A549 (cell line): Measurements from ENCODE around the gene CLDN18. TPM values are rescaled to one million over a fixed set of nuclear protein-coding genes. Genes with fewer than 3 reads are reported as not detected.

ENCODE experiments used
- ATAC-seq, 2 experiments: fragments of 200-7000 bp in 1 of 2; fragments of >200 bp in 1 of 2; cut with Nextera tagmentation in 1 of 2; cut with Tn5 transposase in 1 of 2; 3 replicates each; pipeline versions ENCODE4 v1.8.0 to v1.9.1; 2018 to 2020; ENCODE audit warnings: mild to moderate bottlenecking in 1 of 2, moderate library complexity in 1 of 2
- CTCF ChIA-PET: fragments of 300-600 bp; sonication (Branson Sonifier 250); formaldehyde crosslinking; extraction: SDS; loops from one replicate; lab custom pipeline; 2021; ENCODE audit warnings: antibody characterized with exemption, inconsistent platforms; lab: Yijun Ruan, JAX
- POLR2A ChIA-PET: fragments of 350-600 bp; formaldehyde crosslinking; extraction: SDS; loops from one replicate; lab custom pipeline; 2021; ENCODE audit warnings: antibody characterized with exemption, inconsistent platforms; lab: Yijun Ruan, JAX
- DNase-seq, 2 experiments: peaks; one replicate each; pipeline versions ENCODE4 v3.0.0 to v3.0.0-alpha.2; 2011 to 2016; ENCODE audit warnings: low read depth in 1 of 2, low spot score in 1 of 2
- FAIRE-seq: peaks from 2 replicates; lab custom pipeline; 2011; peaks lifted over from hg19 to GRCh38; lab: Jason Lieb, UNC
- H3K27ac ChIP-seq, 2 experiments: fragments of >200 bp; sonication (Bioruptor Twin); formaldehyde crosslinking; 3 replicates each; pipeline ENCODE4 v1.5.1; 2016 to 2017
- H3K4me1 ChIP-seq: fragments of >200 bp; sonication (Bioruptor Twin); formaldehyde crosslinking; 3 replicates; pipeline ENCODE4 v1.6.1; 2016
- H3K4me2 ChIP-seq: fragments of >200 bp; sonication (Bioruptor Twin); formaldehyde crosslinking; 3 replicates; pipeline ENCODE4 v1.6.1; 2016
- H3K4me3 ChIP-seq: fragments of >200 bp; sonication (Bioruptor Twin); formaldehyde crosslinking; 3 replicates; pipeline ENCODE4 v1.5.1; 2016
- H3K9me3 ChIP-seq: fragments of >200 bp; sonication (Bioruptor Twin); formaldehyde crosslinking; 3 replicates; pipeline ENCODE4 v1.6.1; 2016
- CBX2 ChIP-seq: fragments of 200-600 bp; sonication (generic); IDR thresholded peaks from 2 replicates; pipeline ENCODE4 v1.6.1; 2016; ENCODE audit warnings: low read depth, mild to moderate bottlenecking, borderline replicate concordance
- CEBPB ChIP-seq, 2 experiments: fragments of >200 bp in 1 of 2; sonication (Bioruptor Twin) in 1 of 2; formaldehyde crosslinking in 1 of 2; IDR thresholded peaks; 2 replicates each; pipeline ENCODE4 v1.6.1; 2012 to 2016
- EHF ChIP-seq: fragments of 250-450 bp; sonication (Bioruptor Pico); IDR thresholded peaks from 2 replicates; pipeline ENCODE4 v1.5.0; 2020; ENCODE audit warnings: mild to moderate bottlenecking
- EP300 ChIP-seq, 2 experiments: fragments of >200 bp; sonication (Bioruptor Twin); formaldehyde crosslinking; IDR thresholded peaks; 2 replicates in 1 of 2; 3 replicates in 1 of 2; pipeline ENCODE4 v1.6.1; 2016 to 2017
- FOXS1 ChIP-seq: fragments of 250-450 bp; sonication (Bioruptor Pico); IDR thresholded peaks from 2 replicates; pipeline ENCODE4 v1.5.0; 2020; ENCODE audit warnings: mild to moderate bottlenecking, moderate library complexity
- HDAC2 ChIP-seq: fragments of 200-600 bp; sonication (generic); IDR thresholded peaks from 2 replicates; pipeline ENCODE4 v1.6.1; 2016
- MAFK ChIP-seq: fragments of 450-650 bp; IDR thresholded peaks from 2 replicates; pipeline ENCODE4 v1.6.1; 2014; ENCODE audit not compliant: partially characterized antibody
- MAZ ChIP-seq: fragments of 150-350 bp; IDR thresholded peaks from 2 replicates; pipeline ENCODE4 v1.6.1; 2014; ENCODE audit warnings: antibody characterized with exemption, low read depth, low read length, borderline replicate concordance
- POLR2A ChIP-seq: IDR thresholded peaks from 2 replicates; pipeline ENCODE4 v1.6.1; 2012; ENCODE audit warnings: mild to moderate bottlenecking, low read length
- RAD21 ChIP-seq, 2 experiments: fragments of >200 bp in 1 of 2; sonication (Bioruptor Twin) in 1 of 2; formaldehyde crosslinking in 1 of 2; IDR thresholded peaks in 1 of 2; conservative IDR thresholded peaks in 1 of 2; 2 replicates in 1 of 2; 3 replicates in 1 of 2; pipeline ENCODE4 v1.6.1; 2012 to 2018; ENCODE audit warnings: inconsistent platforms in 1 of 2
- RNF2 ChIP-seq: fragments of 200-600 bp; sonication (generic); IDR thresholded peaks from 2 replicates; pipeline ENCODE4 v1.6.1; 2016; ENCODE audit warnings: low read depth, mild to moderate bottlenecking, antibody characterized with exemption, moderate library complexity, borderline replicate concordance
- SMC3 ChIP-seq: fragments of >200 bp; sonication (Bioruptor Twin); formaldehyde crosslinking; IDR thresholded peaks from 3 replicates; pipeline ENCODE4 v1.6.1; 2018; ENCODE audit warnings: inconsistent platforms
- WGBS: methylation state at CpG from one replicate; pipeline ENCODE4 v1.1.6; 2017; ENCODE audit errors: missing lambda C conversion rate; 5-methylcytosine and 5-hydroxymethylcytosine counted together
- polyA plus RNA-seq, 4 experiments: library from polyadenylated mRNA; depleted of rRNA in 3 of 4; stranded (reverse); fragments of >200 nt; fragmentation: RNase III in 1 of 4; extraction: RNeasy Plus Mini Kit Qiagen cat#74134 plus additional on column Dnase treatment in 1 of 4; gene quantifications; 2 replicates in 3 of 4; 3 replicates in 1 of 4; pipeline ENCODE4 v1.2.3, GENCODE V29; 2011 to 2017
- TF ChIP-seq, protein P1 (sequence below): fragments of 150-350 bp; IDR thresholded peaks from 2 replicates; pipeline ENCODE4 v1.6.1; 2014; ENCODE audit warnings: low read depth, mild to moderate bottlenecking, low read length
- TF ChIP-seq, protein P2 (sequence below): fragments of >200 bp; sonication (Bioruptor Twin); formaldehyde crosslinking; IDR thresholded peaks from 3 replicates; pipeline ENCODE4 v1.5.1; 2016
- TF ChIP-seq, protein P3 (sequence below): fragments of 200-600 bp; sonication (generic); IDR thresholded peaks from 2 replicates; pipeline ENCODE4 v1.6.1; 2016; ENCODE audit warnings: antibody characterized with exemption, mild to moderate bottlenecking, moderate library complexity

CLDN18 gene
- polyA plus RNA-seq, 2 of the 4 experiments (the other 2 are of a cell fraction): not detected

DNA sequence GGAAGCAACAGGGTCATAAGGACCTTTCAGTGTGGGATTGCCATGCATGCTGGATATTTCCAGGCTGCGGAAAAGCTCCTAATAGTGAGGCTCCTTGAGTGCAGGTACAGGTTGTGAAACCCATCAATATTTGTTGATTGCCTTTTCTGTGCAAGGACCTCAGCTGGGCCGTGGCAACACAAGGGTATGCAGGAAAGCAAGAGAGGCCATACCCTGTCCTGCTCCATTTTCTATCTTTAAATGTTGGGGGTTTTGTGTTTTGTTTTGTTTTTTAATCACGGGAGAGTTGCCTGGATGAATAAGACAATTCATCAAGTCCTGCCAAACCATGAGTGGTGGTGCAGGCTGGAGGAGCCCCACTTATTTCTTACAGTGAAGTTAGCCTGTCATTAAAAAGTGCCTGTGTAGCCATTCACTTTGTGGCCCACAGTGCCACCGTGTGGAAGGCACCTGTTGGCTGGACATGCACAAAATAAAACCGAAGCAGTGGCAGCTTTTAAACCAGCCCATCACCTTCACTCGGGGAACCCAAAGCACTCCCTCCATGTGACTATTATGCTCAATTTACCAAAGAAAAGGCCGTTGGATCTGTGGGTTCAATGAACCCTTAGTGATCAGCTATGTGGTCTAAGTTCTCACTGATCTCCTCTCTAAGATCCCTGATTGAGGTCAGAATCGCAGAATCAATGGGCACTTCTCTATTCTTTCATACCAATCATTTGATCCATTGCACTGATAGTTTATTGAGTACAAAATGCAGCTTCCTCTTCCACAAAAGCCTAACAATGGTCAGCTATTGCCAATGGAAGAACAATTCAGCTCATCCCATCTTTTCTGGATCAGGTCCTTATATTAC, 42.2 kb downstream of the CLDN18 start:
- Histone ChIP-seq H3K4me3 (no peak overlapping the region), H3K4me1 (no peaks in the 10 kb centered on the region), H3K9me3 (no peaks in the 10 kb centered on the region), H3K27ac (no peak overlapping the region), H3K4me2 (no peak overlapping the region)
- TF ChIP-seq, protein P1, sequence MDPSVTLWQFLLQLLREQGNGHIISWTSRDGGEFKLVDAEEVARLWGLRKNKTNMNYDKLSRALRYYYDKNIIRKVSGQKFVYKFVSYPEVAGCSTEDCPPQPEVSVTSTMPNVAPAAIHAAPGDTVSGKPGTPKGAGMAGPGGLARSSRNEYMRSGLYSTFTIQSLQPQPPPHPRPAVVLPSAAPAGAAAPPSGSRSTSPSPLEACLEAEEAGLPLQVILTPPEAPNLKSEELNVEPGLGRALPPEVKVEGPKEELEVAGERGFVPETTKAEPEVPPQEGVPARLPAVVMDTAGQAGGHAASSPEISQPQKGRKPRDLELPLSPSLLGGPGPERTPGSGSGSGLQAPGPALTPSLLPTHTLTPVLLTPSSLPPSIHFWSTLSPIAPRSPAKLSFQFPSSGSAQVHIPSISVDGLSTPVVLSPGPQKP: no peak
- TF ChIP-seq CEBPB (IDR thresholded peaks at IDR 0.05) (no peak), SMC3 (peak; percentile 34; the same call in 1 of the 3 replicates), RAD21 (conservative IDR thresholded peaks at IDR 0.05 in 1 of 2, IDR thresholded peaks at IDR 0.05 in 1 of 2) (peak; percentile 49 to 65), RNF2 (no peak), FOXS1 (no peak)
- TF ChIP-seq, protein P2, sequence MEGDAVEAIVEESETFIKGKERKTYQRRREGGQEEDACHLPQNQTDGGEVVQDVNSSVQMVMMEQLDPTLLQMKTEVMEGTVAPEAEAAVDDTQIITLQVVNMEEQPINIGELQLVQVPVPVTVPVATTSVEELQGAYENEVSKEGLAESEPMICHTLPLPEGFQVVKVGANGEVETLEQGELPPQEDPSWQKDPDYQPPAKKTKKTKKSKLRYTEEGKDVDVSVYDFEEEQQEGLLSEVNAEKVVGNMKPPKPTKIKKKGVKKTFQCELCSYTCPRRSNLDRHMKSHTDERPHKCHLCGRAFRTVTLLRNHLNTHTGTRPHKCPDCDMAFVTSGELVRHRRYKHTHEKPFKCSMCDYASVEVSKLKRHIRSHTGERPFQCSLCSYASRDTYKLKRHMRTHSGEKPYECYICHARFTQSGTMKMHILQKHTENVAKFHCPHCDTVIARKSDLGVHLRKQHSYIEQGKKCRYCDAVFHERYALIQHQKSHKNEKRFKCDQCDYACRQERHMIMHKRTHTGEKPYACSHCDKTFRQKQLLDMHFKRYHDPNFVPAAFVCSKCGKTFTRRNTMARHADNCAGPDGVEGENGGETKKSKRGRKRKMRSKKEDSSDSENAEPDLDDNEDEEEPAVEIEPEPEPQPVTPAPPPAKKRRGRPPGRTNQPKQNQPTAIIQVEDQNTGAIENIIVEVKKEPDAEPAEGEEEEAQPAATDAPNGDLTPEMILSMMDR: peak; percentile 56
- FAIRE-seq (no peak), ATAC-seq (peak; percentile 94 to 95), DNase-seq (peak; percentile 7 to 45)
- POLR2A ChIA-PET: no interaction called here
- 36% methylated on average over 8 of the region's 8 CpGs for WGBS
- CTCF ChIA-PET: interaction anchor here (0.6 to 2.3 kb wide), 14 partner anchors 9 to 974 kb away, joined by 3 to 19 read pairs (median 4); no protein-coding TSS in a partner anchor

DNA sequence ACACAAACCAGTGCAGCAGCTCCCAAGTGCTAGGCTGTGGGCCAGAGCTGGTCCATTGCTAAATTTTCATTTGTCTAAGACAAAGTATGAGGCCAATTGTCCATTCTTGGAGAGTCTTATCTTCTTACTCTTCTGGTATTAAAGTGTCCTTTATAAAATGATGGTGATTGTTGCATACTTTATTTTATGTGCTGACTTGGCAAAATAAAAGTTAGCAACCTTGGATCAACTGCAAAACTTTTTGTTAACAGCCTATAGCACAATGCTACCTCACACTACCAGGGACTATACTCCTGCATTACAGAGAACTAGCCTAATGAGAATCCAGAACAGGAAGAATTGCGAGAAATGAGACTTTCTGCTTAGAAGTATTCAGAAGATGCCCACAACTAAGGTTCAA, 44.1 kb downstream of the CLDN18 start:
- no peaks in the 10 kb centered on the region for H3K4me1 ChIP-seq
- 100% methylated on average over 1 of the region's 1 CpG for WGBS
- ChIA-PET CTCF (interaction anchor here (1.0 to 2.3 kb wide), 2 partner anchors 64 to 949 kb away, joined by 3 to 9 read pairs; no protein-coding TSS in a partner anchor), POLR2A (no interaction called here)
- no peak overlapping the region for H3K27ac ChIP-seq
- H3K9me3 ChIP-seq: no peaks in the 10 kb centered on the region
- ATAC-seq: no peak
- TF ChIP-seq POLR2A (no peak), HDAC2 (no peak), CBX2 (no peak), MAFK (peak; percentile 94), EP300 (IDR thresholded peaks at IDR 0.05) (no peak), MAZ (no peak), EHF (CRISPR knock-in tag) (no peak)
- TF ChIP-seq, protein P1: no peak
- TF ChIP-seq, protein P3, sequence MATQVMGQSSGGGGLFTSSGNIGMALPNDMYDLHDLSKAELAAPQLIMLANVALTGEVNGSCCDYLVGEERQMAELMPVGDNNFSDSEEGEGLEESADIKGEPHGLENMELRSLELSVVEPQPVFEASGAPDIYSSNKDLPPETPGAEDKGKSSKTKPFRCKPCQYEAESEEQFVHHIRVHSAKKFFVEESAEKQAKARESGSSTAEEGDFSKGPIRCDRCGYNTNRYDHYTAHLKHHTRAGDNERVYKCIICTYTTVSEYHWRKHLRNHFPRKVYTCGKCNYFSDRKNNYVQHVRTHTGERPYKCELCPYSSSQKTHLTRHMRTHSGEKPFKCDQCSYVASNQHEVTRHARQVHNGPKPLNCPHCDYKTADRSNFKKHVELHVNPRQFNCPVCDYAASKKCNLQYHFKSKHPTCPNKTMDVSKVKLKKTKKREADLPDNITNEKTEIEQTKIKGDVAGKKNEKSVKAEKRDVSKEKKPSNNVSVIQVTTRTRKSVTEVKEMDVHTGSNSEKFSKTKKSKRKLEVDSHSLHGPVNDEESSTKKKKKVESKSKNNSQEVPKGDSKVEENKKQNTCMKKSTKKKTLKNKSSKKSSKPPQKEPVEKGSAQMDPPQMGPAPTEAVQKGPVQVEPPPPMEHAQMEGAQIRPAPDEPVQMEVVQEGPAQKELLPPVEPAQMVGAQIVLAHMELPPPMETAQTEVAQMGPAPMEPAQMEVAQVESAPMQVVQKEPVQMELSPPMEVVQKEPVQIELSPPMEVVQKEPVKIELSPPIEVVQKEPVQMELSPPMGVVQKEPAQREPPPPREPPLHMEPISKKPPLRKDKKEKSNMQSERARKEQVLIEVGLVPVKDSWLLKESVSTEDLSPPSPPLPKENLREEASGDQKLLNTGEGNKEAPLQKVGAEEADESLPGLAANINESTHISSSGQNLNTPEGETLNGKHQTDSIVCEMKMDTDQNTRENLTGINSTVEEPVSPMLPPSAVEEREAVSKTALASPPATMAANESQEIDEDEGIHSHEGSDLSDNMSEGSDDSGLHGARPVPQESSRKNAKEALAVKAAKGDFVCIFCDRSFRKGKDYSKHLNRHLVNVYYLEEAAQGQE: no peak
- H3K4me2 ChIP-seq: no peak overlapping the region
- H3K4me3 ChIP-seq: no peak overlapping the region
- no peak for FAIRE-seq
- no peak for DNase-seq
